Thymus (tissue), 14 donors: ENCODE measurements around the gene ZSWIM8. TPM values are rescaled to one million over a fixed set of nuclear protein-coding genes. Genes with fewer than 3 reads are reported as not detected.
"Not testable (repeated sequence)": the region's sequence is repeated elsewhere in the genome, so short reads cannot be mapped to it uniquely, and the experiment has no call there.

Source experiments
- DNase-seq, 9 donors: peaks; one replicate each; pipeline ENCODE4 v3.0.0-alpha.2; 2013; ENCODE audit warnings: low spot score in 9 of 9, low read depth in 6 of 9, missing footprints in 1 of 9
- H3K27ac ChIP-seq, 2 donors: one replicate each; pipeline ENCODE4 v1.5.1; 2013; ENCODE audit warnings: control low read depth in 1 of 2, low read depth in 1 of 2, low read length in 1 of 2, mild to moderate bottlenecking in 1 of 2, moderate library complexity in 1 of 2
- H3K27me3 ChIP-seq, 2 donors: one replicate each; pipeline ENCODE4 v1.5.1; 2013; ENCODE audit warnings: low read length in 1 of 2; ENCODE audit not compliant: control insufficient read depth in 2 of 2, insufficient read depth in 1 of 2
- H3K36me3 ChIP-seq, 2 donors: one replicate each; pipeline ENCODE4 v1.5.1; 2013; ENCODE audit warnings: low read length in 1 of 2, mild to moderate bottlenecking in 1 of 2, moderate library complexity in 1 of 2; ENCODE audit not compliant: control insufficient read depth in 2 of 2, insufficient read depth in 2 of 2
- H3K4me1 ChIP-seq, 2 donors: one replicate each; pipeline ENCODE4 v1.5.1; 2013; ENCODE audit warnings: low read length in 2 of 2; ENCODE audit not compliant: control insufficient read depth in 2 of 2, insufficient read depth in 2 of 2
- H3K4me3 ChIP-seq, 2 donors: one replicate each; pipeline ENCODE4 v1.5.1; 2013; ENCODE audit warnings: low read length in 2 of 2, control low read depth in 1 of 2, mild to moderate bottlenecking in 1 of 2
- H3K9me3 ChIP-seq, 2 donors: one replicate each; pipeline ENCODE4 v1.5.1; 2013; ENCODE audit warnings: low read length in 1 of 2, mild to moderate bottlenecking in 1 of 2; ENCODE audit not compliant: control insufficient read depth in 2 of 2, insufficient read depth in 1 of 2
- WGBS: extraction: QIAGEN DNeasy Blood & Tissue Kit; methylation state at CpG from one replicate; pipeline ENCODE4 v1.1.7; 2013; 5-methylcytosine and 5-hydroxymethylcytosine counted together
- long read RNA-seq, 10 donors: transcript quantifications; one replicate each; lab custom pipeline, GENCODE V29; 2026
- polyA plus RNA-seq: library from polyadenylated mRNA; stranded (reverse); fragments of 200-250 nt; gene quantifications from one replicate; pipeline ENCODE4 v1.2.3, GENCODE V29; 2013
- total RNA-seq: library from RNA; stranded (reverse); fragments of 120-200 nt; gene quantifications from one replicate; pipeline ENCODE4 v1.2.4, GENCODE V29; 2013
- donor health status: healthy.

ZSWIM8 gene
- total RNA-seq (27.1 TPM), polyA plus RNA-seq (106 TPM)
- long read RNA-seq, donor 1, result 0 reads
- long read RNA-seq, donor 2, result 0 reads
- long read RNA-seq, donor 3, partial matches to known transcripts, result 5 of 7 reads
- long read RNA-seq, donor 3, other reads (novel, unspliced or antisense), result 0 of 7 reads
- long read RNA-seq, donor 4, partial matches to known transcripts, result 0 of 1 reads
- long read RNA-seq, donor 4, other reads (novel, unspliced or antisense), result 0 of 1 reads
- long read RNA-seq, donor 5, partial matches to known transcripts, result 10 of 17 reads
- long read RNA-seq, donor 5, other reads (novel, unspliced or antisense), result 0 of 17 reads
- long read RNA-seq, donor 6, transcript ZSWIM8-209 (2 exons, 466 nt), result major isoform, 6 of 8 reads
- long read RNA-seq, donor 6, partial matches to known transcripts, result 0 of 8 reads
- long read RNA-seq, donor 6, other reads (novel, unspliced or antisense), result 0 of 8 reads
- long read RNA-seq, donor 7, partial matches to known transcripts, result 0 of 5 reads
- long read RNA-seq, donor 7, other reads (novel, unspliced or antisense), result 0 of 5 reads
- long read RNA-seq, donor 8, full-length matches to known transcripts, result 2 of 2 reads
- long read RNA-seq, donor 8, partial matches to known transcripts, result 0 of 2 reads
- long read RNA-seq, donor 8, other reads (novel, unspliced or antisense), result 0 of 2 reads
- long read RNA-seq, donor 9, partial matches to known transcripts, result 0 of 2 reads
- long read RNA-seq, donor 9, other reads (novel, unspliced or antisense), result 0 of 2 reads
- long read RNA-seq, donor 10, partial matches to known transcripts, result 0 of 2 reads
- long read RNA-seq, donor 10, other reads (novel, unspliced or antisense), result 0 of 2 reads

- Histone ChIP-seq H3K27me3 (no peaks in the 10 kb centered on the region), H3K4me1 (peaks cover 19 to 28% of the 10 kb centered on the region in 2 donors), H3K36me3 (peaks cover 18% of the 10 kb centered on the region in 2 donors), H3K9me3 (no peaks in the 10 kb centered on the region), H3K27ac (peak within 1 kb of the TSS; percentile 83 to 85), H3K4me3 (peak within 1 kb of the TSS; percentile 72 to 90)
- DNase-seq, result peak; percentile 80 to 97 (median 90)
- WGBS, result under 1% methylated on average over 36 of the region's 36 CpGs
These were observed at the start of gene ZSWIM8 for GRCh38 chr10:73785211-73785720. Gene ZSWIM8 (plus strand): TSS chr10:73785606. CDS start chr10:73785879, 273 bp downstream.

GRCh38 chr10:73740501-73741254 is 44.7 kb upstream of the ZSWIM8 start:
- peaks cover under 1 to 14% of the 10 kb centered on the region in 2 donors for H3K36me3 ChIP-seq
- not testable (repeated sequence) for H3K27me3 ChIP-seq, H3K4me3 ChIP-seq, DNase-seq, H3K27ac ChIP-seq, H3K9me3 ChIP-seq
- 98% methylated on average over 18 of the region's 18 CpGs for WGBS
- peaks cover 13 to 18% of the 10 kb centered on the region in 2 donors for H3K4me1 ChIP-seq

- DNase-seq, result no peak
- Histone ChIP-seq H3K4me3 (no peak overlapping the region), H3K4me1 (peaks cover 13 to 18% of the 10 kb centered on the region in 2 donors), H3K36me3 (peaks cover 9 to 22% of the 10 kb centered on the region in 2 donors), H3K27ac (no peak overlapping the region), H3K27me3 (no peaks in the 10 kb centered on the region), H3K9me3 (no peaks in the 10 kb centered on the region)
- 99% methylated on average over 5 of the region's 5 CpGs for WGBS
These were observed 43.0 kb upstream of the ZSWIM8 start for GRCh38 chr10:73742454-73742734.

GRCh38 chr10:73743327-73743904 is 42.0 kb upstream of the ZSWIM8 start:
- Histone ChIP-seq H3K36me3 (peaks cover 16 to 26% of the 10 kb centered on the region in 2 donors), H3K27ac (peak overlapping the region; percentile 88 to 91), H3K9me3 (no peaks in the 10 kb centered on the region), H3K4me1 (peaks cover 13 to 18% of the 10 kb centered on the region in 2 donors), H3K27me3 (no peaks in the 10 kb centered on the region), H3K4me3 (peak overlapping the region; percentile 86 to 96)
- no peak for DNase-seq
- WGBS, result 56% methylated on average over 6 of the region's 6 CpGs

- Histone ChIP-seq H3K9me3 (no peaks in the 10 kb centered on the region), H3K4me3 (peak within 1 kb of the TSS; percentile 86 to 96), H3K36me3 (peaks cover 23 to 30% of the 10 kb centered on the region in 2 donors), H3K27ac (peak within 1 kb of the TSS; percentile 88 to 91), H3K27me3 (no peaks in the 10 kb centered on the region), H3K4me1 (peaks cover 13 to 18% of the 10 kb centered on the region in 2 donors)
- 0% methylated on average over 36 of the region's 36 CpGs for WGBS
- DNase-seq, result peak; percentile 91 to 99 (median 93)
These were observed 41.3 kb upstream of the ZSWIM8 start, which contains the start of gene SEC24C for GRCh38 chr10:73743905-73744663. Gene SEC24C (plus strand): TSS chr10:73744372. CDS start chr10:73746833, 2,461 bp downstream.

GRCh38 chr10:73744664-73744975 is 40.8 kb upstream of the ZSWIM8 start:
- DNase-seq, result peak in 1 of 9 donors; percentile 33
- under 1% methylated on average over 10 of the region's 10 CpGs for WGBS
- Histone ChIP-seq H3K27me3 (no peaks in the 10 kb centered on the region), H3K9me3 (no peaks in the 10 kb centered on the region), H3K4me3 (peak overlapping the region; percentile 86 to 96), H3K36me3 (peaks cover 27 to 32% of the 10 kb centered on the region in 2 donors), H3K4me1 (peaks cover 13 to 18% of the 10 kb centered on the region in 2 donors), H3K27ac (peak overlapping the region; percentile 88 to 91)

GRCh38 chr10:73746721-73747120 is 38.7 kb upstream of the ZSWIM8 start:
- H3K4me1 ChIP-seq, result peaks cover 13 to 18% of the 10 kb centered on the region in 2 donors
- H3K27ac ChIP-seq, result no peak overlapping the region

GRCh38 chr10:73750819-73751218 is 34.6 kb upstream of the ZSWIM8 start:
- H3K4me1 ChIP-seq, result no peaks in the 10 kb centered on the region
- no peak overlapping the region for H3K27ac ChIP-seq
- no peak for DNase-seq
- no peaks in the 10 kb centered on the region for H3K9me3 ChIP-seq
- H3K4me3 ChIP-seq, result no peak overlapping the region
- WGBS, result 98% methylated on average over 1 of the region's 1 CpG
- peaks cover 54 to 73% of the 10 kb centered on the region in 2 donors for H3K36me3 ChIP-seq
- no peaks in the 10 kb centered on the region for H3K27me3 ChIP-seq

More at GRCh38 chr10:73746721-73747120, 38.7 kb upstream of the ZSWIM8 start:
- WGBS, result over 99% methylated on average over 2 of the region's 2 CpGs
- no peak overlapping the region for H3K4me3 ChIP-seq
- no peaks in the 10 kb centered on the region for H3K27me3 ChIP-seq
- H3K36me3 ChIP-seq, result peaks cover 35 to 45% of the 10 kb centered on the region in 2 donors
- DNase-seq, result no peak
- H3K9me3 ChIP-seq, result no peaks in the 10 kb centered on the region
